ENCODE measurements around the gene SLC17A7. TPM values are rescaled to one million over a fixed set of nuclear protein-coding genes. Genes with fewer than 3 reads are reported as not detected.

SLC17A7 gene
- total RNA-seq, 1 experiment from 2014 or later, result not detected

Other genes with a start within 250 kb of the SLC17A7 start
- gene SLC6A16, start 116.3 kb downstream of the SLC17A7 start, total RNA-seq (2014; rRNA removed; shearing (Covaris generic)), result 0.05 TPM in 2 replicates
- not detected in 2 replicates for gene CD37, start 106.1 kb downstream of the SLC17A7 start, total RNA-seq (2014; rRNA removed; shearing (Covaris generic))
- 17.4 and 20.3 TPM in 2 replicates for gene TEAD2, start 79.1 kb downstream of the SLC17A7 start, total RNA-seq (2014; rRNA removed; shearing (Covaris generic))
- gene DKKL1, start 77.7 kb downstream of the SLC17A7 start, total RNA-seq (2014; rRNA removed; shearing (Covaris generic)), result not detected in 2 replicates
- gene KASH5, start 53.3 kb downstream of the SLC17A7 start, total RNA-seq (2014; rRNA removed; shearing (Covaris generic)), result not detected in 2 replicates
- not detected in 2 replicates for gene PTH2, start 18.1 kb downstream of the SLC17A7 start, total RNA-seq (2014; rRNA removed; shearing (Covaris generic))
- not detected in 2 replicates for gene GFY, start 16.1 kb downstream of the SLC17A7 start, total RNA-seq (2014; rRNA removed; shearing (Covaris generic))
- 92.9 and 115 TPM in 2 replicates for gene PIH1D1, start 10.3 kb upstream of the SLC17A7 start, total RNA-seq (2014; rRNA removed; shearing (Covaris generic))
- gene ALDH16A1, start 11.7 kb upstream of the SLC17A7 start, total RNA-seq (2014; rRNA removed; shearing (Covaris generic)), result 12.9 and 27.9 TPM in 2 replicates
- gene FLT3LG, start 32.7 kb upstream of the SLC17A7 start, total RNA-seq (2014; rRNA removed; shearing (Covaris generic)), result 5.2 and 17.6 TPM in 2 replicates
- 1,082 and 1,258 TPM in 2 replicates for gene RPL13A, start 46.1 kb upstream of the SLC17A7 start, total RNA-seq (2014; rRNA removed; shearing (Covaris generic))
- 2,832 and 3,734 TPM in 2 replicates for gene RPS11, start 54.9 kb upstream of the SLC17A7 start, total RNA-seq (2014; rRNA removed; shearing (Covaris generic))
- gene FCGRT, start 71.1 kb upstream of the SLC17A7 start, total RNA-seq (2014; rRNA removed; shearing (Covaris generic)), result 40.3 and 44.5 TPM in 2 replicates
- 36.5 and 52.5 TPM in 2 replicates for gene RCN3, start 86.5 kb upstream of the SLC17A7 start, total RNA-seq (2014; rRNA removed; shearing (Covaris generic))
- 122 and 129 TPM in 2 replicates for gene NOSIP, start 139.0 kb upstream of the SLC17A7 start, total RNA-seq (2014; rRNA removed; shearing (Covaris generic))
- gene PRRG2, start 139.8 kb upstream of the SLC17A7 start, total RNA-seq (2014; rRNA removed; shearing (Covaris generic)), result 0.17 TPM in 1 of 2 replicates, not detected in the other
- 1.3 and 4.5 TPM in 2 replicates for gene PRR12, start 149.7 kb upstream of the SLC17A7 start, total RNA-seq (2014; rRNA removed; shearing (Covaris generic))
- gene RRAS, start 198.6 kb upstream of the SLC17A7 start, total RNA-seq (2014; rRNA removed; shearing (Covaris generic)), result 28.9 and 43.3 TPM in 2 replicates
- 9.9 and 26.5 TPM in 2 replicates for gene SCAF1, start 200.7 kb upstream of the SLC17A7 start, total RNA-seq (2014; rRNA removed; shearing (Covaris generic))
- 146 and 186 TPM in 2 replicates for gene IRF3, start 224.3 kb upstream of the SLC17A7 start, total RNA-seq (2014; rRNA removed; shearing (Covaris generic))
- 6.3 and 14.1 TPM in 2 replicates for gene BCL2L12, start 224.4 kb upstream of the SLC17A7 start, total RNA-seq (2014; rRNA removed; shearing (Covaris generic))
- 208 and 209 TPM in 2 replicates for gene PRMT1, start 235.7 kb upstream of the SLC17A7 start, total RNA-seq (2014; rRNA removed; shearing (Covaris generic))
- gene ADM5, start 248.1 kb upstream of the SLC17A7 start, total RNA-seq (2014; rRNA removed; shearing (Covaris generic)), result 0.20 and 0.34 TPM in 2 replicates
- 21.1 and 26.7 TPM in 2 replicates for gene CPT1C, start 249.6 kb upstream of the SLC17A7 start, total RNA-seq (2014; rRNA removed; shearing (Covaris generic))